ENCODE results near the gene UBE2R2.

GRCh38 chr9:33907347-33907746 lies 90.4 kb downstream of the UBE2R2 start:
- TF ChIP-seq, protein P1, sequence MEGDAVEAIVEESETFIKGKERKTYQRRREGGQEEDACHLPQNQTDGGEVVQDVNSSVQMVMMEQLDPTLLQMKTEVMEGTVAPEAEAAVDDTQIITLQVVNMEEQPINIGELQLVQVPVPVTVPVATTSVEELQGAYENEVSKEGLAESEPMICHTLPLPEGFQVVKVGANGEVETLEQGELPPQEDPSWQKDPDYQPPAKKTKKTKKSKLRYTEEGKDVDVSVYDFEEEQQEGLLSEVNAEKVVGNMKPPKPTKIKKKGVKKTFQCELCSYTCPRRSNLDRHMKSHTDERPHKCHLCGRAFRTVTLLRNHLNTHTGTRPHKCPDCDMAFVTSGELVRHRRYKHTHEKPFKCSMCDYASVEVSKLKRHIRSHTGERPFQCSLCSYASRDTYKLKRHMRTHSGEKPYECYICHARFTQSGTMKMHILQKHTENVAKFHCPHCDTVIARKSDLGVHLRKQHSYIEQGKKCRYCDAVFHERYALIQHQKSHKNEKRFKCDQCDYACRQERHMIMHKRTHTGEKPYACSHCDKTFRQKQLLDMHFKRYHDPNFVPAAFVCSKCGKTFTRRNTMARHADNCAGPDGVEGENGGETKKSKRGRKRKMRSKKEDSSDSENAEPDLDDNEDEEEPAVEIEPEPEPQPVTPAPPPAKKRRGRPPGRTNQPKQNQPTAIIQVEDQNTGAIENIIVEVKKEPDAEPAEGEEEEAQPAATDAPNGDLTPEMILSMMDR (conservative IDR thresholded peaks at IDR 0.05): no peak
- TF ChIP-seq ZFX (IDR thresholded peaks at IDR 0.05): no peak

Measured in C4-2B (cell line).